ENCODE data around the gene TBL3. TPM values are rescaled to one million over a fixed set of nuclear protein-coding genes. Genes with fewer than 3 reads are reported as not detected.

Gene TBL3
- polyA plus RNA-seq, 1 donor (not counting 4 experiments of a cell fraction or from before 2014, with no cell fraction given): 27.8 TPM

DNA sequence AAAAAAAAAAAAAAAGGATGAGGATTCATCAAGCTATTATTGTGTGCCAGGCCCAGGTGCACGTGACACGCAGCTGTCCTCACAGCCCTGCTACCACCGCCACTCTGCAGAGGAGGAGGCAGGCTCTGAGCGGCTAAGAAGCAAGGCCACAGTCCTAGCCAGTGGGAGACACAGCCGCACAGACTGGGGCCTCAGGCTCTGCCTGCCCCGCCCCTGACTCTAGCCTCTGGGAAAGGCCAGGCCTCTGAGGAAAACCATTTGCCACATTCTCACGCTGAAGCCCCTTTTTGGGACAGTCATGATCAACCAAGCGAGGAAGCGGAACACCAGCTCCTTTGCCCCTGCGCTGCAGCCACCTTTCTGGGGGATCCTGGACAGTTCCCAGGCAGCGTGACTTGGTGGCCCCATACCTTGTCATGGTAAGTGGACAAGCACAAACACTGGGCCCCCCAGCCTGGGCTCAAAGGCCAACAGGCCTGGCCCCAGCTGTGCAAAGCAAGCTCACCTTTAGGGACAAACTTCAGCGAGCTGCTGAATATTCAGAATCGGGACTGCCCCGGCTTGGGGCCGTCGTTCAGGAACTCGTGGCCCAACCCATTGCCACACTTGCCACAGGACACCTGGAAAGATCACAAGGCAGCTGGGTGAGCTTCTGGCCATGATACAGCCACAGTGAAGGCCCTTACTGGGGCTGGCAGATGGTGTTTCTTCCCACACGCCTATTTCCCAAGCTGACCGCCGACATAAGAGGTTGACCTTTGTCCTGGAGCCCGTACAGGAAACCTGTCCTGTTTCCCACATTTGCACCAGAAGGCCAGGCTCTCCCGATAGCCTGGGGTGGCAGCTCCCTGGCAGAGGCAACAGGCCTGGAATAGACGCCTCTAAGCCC, 31.3 kb upstream of the TBL3 start:
- Histone ChIP-seq H2AFZ (ENCODE audit: control insufficient read depth, low read length) (no peak overlapping the region), H3K27me3 (ENCODE audit: control insufficient read depth, extremely low read depth, insufficient read depth, low read length) (no peaks in the 10 kb centered on the region), H3K4me2 (ENCODE audit: control insufficient read depth, extremely low read depth, insufficient read depth, low read depth, low read length) (no peak overlapping the region), H3K79me2 (ENCODE audit: control insufficient read depth, insufficient read depth, low read length) (no peaks in the 10 kb centered on the region), H3K4me3 (ENCODE audit: control insufficient read depth in 2 of 3, extremely low read depth in 1 of 3, insufficient read depth in 2 of 3, low read depth in 1 of 3, low read length in 3 of 3) (no peak overlapping the region), H3K9me1 (ENCODE audit: control insufficient read depth, extremely low read depth, insufficient read depth, low read length) (no peaks in the 10 kb centered on the region), H3K4me1 (ENCODE audit: control insufficient read depth, extremely low read depth, insufficient read depth, low read length) (peaks cover 22% of the 10 kb centered on the region), H3K36me3 (ENCODE audit: control insufficient read depth in 2 of 2, extremely low read depth in 1 of 2, insufficient read depth in 2 of 2, low read length in 2 of 2) (peaks cover 0 to 4% of the 10 kb centered on the region in 2 experiments), H3K9ac (ENCODE audit: control insufficient read depth, extremely low read depth, insufficient read depth, low read length) (no peak overlapping the region), H4K20me1 (ENCODE audit: control insufficient read depth, extremely low read depth, insufficient read depth, low read length) (no peaks in the 10 kb centered on the region), H3K9me3 (ENCODE audit: control insufficient read depth, low read depth, low read length) (no peaks in the 10 kb centered on the region), H3K27ac (ENCODE audit: control insufficient read depth, insufficient read depth, low read length) (no peak overlapping the region)
- TF ChIP-seq EZH2 (IDR thresholded peaks at IDR 0.05; ENCODE audit: low read length) (no peak), CTCF (optimal IDR thresholded peaks at IDR 0.05 in 1 of 3, IDR thresholded peaks at IDR 0.05 in 1 of 3, conservative IDR thresholded peaks at IDR 0.05 in 1 of 3; ENCODE audit: extremely low read depth in 1 of 3, insufficient read depth in 2 of 3, low read length in 3 of 3) (no peak)
- dilution Hi-C loops (cut with MboI; ENCODE audit: extremely low pct_ligation_motif_present, low sequenced_read_pairs): no loop called here
- FAIRE-seq: no peak
- no peak for DNase-seq (ENCODE audit: low read depth, low spot score)

DNA sequence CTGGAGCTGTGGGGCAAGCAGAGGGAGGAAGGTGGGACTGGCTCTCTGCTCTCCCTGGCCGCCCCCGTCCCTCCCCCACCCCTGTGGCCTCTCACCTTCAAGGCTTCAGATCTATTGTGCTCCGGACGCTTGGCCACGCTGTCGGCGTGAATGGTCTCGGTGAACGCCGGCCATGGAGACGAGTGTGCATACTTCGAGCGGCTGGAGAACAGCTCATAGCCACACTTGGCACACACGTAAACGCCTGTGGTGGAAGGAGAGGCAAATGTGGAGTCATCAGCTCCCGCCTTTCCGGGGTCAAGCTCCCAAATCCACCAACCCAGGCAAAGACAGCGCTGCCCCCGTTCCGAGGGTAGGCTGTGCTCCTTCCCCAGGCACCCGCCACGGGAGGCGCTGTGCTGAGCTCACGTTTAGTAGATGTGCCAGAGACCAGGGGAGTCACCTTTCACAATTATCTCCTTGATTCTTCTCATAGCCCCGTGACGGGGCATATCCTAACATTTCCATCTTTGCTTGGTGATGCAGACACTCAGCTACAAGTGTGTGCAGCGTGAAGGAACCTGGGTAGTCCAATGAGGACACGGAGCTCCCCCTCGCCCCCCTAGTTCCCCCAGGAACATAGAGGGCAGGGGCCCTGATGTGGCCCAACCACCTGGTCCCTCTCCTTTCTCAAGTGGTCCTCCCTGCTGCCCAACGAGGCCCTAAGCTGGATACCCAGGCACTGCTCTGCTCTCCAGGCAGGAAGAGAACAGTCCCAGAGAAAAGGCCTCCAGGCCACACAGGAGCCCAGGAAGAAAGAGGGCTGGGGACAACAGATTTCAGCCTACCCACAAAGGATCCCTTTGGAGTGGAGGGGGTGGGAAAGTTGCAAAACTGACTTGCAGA, 30.4 kb upstream of the TBL3 start:
- Histone ChIP-seq H3K4me2 (ENCODE audit: control insufficient read depth, extremely low read depth, insufficient read depth, low read depth, low read length) (peak overlapping the region; percentile 88), H2AFZ (ENCODE audit: control insufficient read depth, low read length) (no peak overlapping the region), H3K27ac (ENCODE audit: control insufficient read depth, insufficient read depth, low read length) (no peak overlapping the region), H3K4me3 (ENCODE audit: control insufficient read depth in 2 of 3, extremely low read depth in 1 of 3, insufficient read depth in 2 of 3, low read depth in 1 of 3, low read length in 3 of 3) (peak overlapping the region in 2 of 3 experiments; percentile 80 to 93), H3K36me3 (ENCODE audit: control insufficient read depth in 2 of 2, extremely low read depth in 1 of 2, insufficient read depth in 2 of 2, low read length in 2 of 2) (peaks cover 0 to 4% of the 10 kb centered on the region in 2 experiments), H3K4me1 (ENCODE audit: control insufficient read depth, extremely low read depth, insufficient read depth, low read length) (peaks cover 20% of the 10 kb centered on the region), H3K9ac (ENCODE audit: control insufficient read depth, extremely low read depth, insufficient read depth, low read length) (peak overlapping the region; percentile 25), H3K79me2 (ENCODE audit: control insufficient read depth, insufficient read depth, low read length) (no peaks in the 10 kb centered on the region), H3K27me3 (ENCODE audit: control insufficient read depth, extremely low read depth, insufficient read depth, low read length) (no peaks in the 10 kb centered on the region), H4K20me1 (ENCODE audit: control insufficient read depth, extremely low read depth, insufficient read depth, low read length) (no peaks in the 10 kb centered on the region), H3K9me3 (ENCODE audit: control insufficient read depth, low read depth, low read length) (no peaks in the 10 kb centered on the region), H3K9me1 (ENCODE audit: control insufficient read depth, extremely low read depth, insufficient read depth, low read length) (no peaks in the 10 kb centered on the region)
- dilution Hi-C loops (cut with MboI; ENCODE audit: extremely low pct_ligation_motif_present, low sequenced_read_pairs): no loop called here
- no peak for FAIRE-seq
- TF ChIP-seq CTCF (optimal IDR thresholded peaks at IDR 0.05 in 1 of 3, IDR thresholded peaks at IDR 0.05 in 1 of 3, conservative IDR thresholded peaks at IDR 0.05 in 1 of 3; ENCODE audit: extremely low read depth in 1 of 3, insufficient read depth in 2 of 3, low read length in 3 of 3) (peak; percentile 10 to 62 (median 31)), EZH2 (IDR thresholded peaks at IDR 0.05; ENCODE audit: low read length) (no peak)
- DNase-seq (ENCODE audit: low read depth, low spot score): no peak

All from keratinocyte (primary cell).